GM19395 (cell line): ENCODE data around the gene CAPN2.
A peak's percentile ranks its signal among the peaks of the same experiment; 100 is the strongest.
"Not testable (repeated sequence)": the region's sequence is repeated elsewhere in the genome, so short reads cannot be mapped to it uniquely, and the experiment has no call there.

ENCODE experiments used
- ATAC-seq: cut with Tn5 transposase; IDR thresholded peaks from one replicate; pipeline ENCODE4 v1.9.1; 2021; ENCODE audit warnings: mild to moderate bottlenecking, moderate library complexity; ENCODE audit not compliant: unreplicated experiment

The CAPN2 gene

DNA sequence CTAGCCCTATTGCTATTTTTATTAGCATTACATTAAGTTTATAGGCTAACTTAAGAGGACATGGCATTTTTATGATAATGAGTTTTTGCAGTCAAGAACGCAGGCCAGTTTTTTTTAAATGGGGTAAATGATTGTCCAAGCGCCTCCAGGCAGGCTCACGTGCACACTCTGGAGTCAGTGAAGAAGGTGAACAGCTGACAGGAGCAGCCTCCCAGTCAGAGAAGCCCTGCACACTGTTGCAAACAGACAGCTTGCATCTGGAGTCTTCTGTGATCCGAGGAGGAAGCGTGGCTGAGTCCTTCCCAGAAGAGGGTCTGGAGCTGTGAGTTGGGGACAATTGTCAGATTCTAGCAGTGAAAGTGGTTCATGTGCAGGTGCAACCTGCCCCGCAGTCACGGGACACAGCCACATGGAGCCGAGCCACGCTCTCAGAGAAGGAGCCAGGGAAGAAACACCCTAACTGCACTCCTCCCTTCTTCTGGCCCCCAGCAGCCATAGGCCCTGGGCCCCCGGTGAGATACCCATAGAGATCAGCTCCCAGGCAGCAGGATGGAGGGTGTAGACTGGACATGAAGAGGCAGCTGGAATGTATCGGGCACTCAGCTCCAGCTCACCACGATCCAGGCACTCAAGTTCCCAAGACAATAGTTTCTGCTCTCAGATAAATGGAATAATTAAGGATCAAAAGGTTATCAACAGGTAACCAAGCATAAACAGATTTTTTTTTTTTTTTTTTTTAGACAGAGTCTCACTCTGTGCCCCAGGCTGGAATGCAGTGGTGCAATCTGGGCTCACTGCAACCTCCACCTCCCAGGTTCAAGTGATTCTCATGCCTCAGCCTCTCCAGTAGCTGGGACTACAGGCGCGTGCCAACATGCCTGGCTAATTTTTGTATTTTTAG, 26.4 kb downstream of the CAPN2 start:
- no peak for ATAC-seq

DNA sequence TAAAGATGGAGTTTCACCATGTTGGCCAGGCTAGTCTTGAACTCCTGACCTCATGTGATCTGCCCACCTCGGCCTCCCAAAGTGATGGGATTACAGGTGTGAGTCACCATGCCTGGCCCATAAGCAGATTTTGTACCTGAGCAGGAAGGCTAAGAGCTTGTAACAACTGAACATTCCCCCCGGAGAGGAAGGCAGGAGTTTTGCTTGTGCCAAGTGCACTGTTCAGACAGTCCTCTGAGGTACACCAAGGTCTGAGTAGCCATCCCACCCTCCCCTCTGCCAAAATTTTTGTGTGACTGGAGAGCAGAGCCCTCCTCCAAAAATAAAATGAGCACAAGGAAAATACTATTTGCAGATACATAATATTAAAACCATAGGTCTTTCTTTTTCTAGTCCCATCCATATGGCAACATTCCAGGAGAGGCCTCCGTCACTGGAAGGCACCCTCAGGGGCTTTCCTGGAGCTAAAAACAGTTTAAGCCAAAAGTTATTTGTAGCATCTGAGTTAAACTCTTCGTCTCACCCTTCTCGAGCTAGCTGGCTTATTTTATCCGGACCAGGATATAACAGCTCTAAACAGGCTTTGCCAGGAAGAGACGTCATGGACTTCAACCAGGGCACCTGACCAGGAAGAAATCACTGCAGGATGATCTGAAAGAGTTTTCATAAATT, 27.2 kb downstream of the CAPN2 start:
- no peak for ATAC-seq

GRCh38 chr1:223740038-223740736, 27.8 kb downstream of the CAPN2 start:
- ATAC-seq: not testable (repeated sequence)

DNA sequence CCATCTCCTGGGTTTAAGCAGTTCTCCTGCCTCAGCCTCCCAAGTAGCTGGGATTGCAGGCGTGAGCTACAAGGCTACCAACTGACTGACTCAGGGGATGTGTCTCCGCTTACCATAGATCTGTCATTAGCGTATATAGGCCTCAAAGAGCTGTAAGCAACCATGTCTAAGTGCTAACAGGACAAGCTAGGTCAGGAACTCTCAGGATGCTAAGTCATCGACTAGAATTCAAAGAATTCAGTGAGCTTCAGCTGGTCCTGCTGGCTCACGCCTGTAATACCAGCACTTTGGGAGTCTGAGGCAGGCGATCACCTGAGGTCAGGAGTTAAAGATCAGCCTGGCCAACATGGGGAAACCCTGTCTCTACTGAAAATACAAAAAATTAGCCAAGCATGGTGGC, 29.5 kb downstream of the CAPN2 start:
- ATAC-seq: no peak

DNA sequence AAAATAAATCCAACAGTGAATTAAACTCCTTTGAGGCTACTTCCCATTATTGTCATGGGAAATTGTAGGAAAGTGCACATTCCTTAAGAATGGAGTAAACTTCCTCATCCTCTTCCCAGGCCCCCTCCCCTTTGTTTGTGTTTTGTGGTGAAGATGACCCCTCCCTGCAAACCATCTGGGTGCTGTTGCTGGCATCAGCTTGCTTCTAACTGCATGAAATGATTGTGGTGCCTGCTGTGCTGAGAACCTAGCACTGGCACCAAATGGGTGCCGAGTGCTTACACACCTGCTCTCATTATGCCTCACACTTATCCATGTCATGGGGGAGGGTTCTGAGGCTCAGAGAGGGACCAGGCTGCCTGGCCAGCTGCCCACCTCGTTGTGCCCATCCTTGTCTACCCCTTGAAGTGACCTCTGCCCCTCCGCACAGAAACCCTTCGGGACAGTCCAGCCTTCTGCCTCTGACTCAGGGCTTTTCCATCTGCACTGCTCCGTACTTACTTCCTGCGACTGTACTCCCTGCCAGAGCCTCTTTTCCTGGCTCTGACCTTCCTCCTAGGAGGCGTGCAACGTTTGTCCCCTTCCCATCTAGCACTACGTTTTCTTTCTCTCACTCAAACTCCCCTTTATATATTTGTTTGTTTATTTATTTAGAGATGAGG, 30.6 kb downstream of the CAPN2 start:
- no peak for ATAC-seq

DNA sequence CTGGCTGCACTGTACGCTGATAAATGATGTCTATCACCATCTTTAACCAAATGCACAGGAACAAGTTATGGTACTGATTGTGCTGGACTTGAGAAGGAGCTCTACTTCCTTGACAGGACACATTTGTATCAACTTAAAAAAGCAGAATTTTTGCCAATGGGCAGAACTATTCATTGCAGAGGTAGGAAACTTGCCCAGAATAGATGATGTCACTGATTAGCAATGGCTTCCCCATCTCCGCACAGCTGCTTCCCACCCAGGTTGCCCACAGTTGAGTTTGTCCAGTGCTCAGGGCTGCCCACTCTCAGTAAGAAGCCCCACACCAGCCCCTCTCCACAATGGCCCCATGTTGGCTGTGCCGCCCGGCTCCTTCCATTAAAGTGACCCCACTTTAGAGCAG, 33.4 kb downstream of the CAPN2 start:
- no peak for ATAC-seq

DNA sequence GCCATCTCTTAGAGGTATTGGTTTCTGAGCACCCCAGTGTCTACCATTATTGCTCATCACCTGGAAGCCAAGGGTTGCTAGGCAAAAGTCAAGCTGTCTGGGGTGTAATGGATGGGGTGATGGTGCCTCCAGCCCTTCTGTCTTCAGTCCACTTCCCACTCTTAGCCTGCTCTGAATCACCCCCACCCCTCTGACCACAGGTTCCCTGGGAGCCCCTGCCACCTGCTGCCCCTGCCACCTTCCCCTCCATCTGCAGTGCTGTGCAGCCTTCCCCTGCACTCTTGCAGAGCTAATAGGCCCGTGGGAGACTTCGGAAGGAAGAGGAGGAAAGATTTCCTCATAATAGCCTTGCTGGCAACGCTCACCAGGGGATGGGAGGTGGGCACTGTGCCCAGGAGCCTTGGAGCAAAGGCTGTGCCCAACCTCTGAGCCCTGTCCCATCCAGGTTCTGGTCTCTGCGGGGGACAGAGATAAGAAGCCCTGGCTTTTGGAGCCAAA, 35.5 kb downstream of the CAPN2 start:
- no peak for ATAC-seq

DNA sequence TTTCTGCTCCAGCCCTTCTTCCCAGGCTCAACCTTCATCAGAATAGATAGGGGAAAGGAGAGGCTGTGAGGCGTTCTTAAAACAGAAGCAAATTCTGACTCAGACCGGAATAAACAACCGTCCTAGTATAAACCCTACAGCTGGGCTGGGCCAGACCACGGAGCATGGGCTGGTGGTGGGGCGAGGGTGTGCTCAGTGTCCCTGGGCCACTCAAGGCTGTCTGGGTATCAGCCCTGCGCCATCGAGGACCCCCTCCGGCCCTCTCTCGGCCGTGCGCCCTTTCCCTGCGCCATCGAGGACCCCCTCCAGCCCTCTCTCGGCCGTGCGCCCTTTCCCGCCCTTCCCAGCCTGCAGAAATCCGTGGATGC, 36.0 kb downstream of the CAPN2 start:
- ATAC-seq: no peak

GRCh38 chr1:223748773-223749733, 36.7 kb downstream of the CAPN2 start:
- peak; percentile 87 for ATAC-seq

GRCh38 chr1:223750730-223751570, 38.6 kb downstream of the CAPN2 start:
- ATAC-seq: no peak

DNA sequence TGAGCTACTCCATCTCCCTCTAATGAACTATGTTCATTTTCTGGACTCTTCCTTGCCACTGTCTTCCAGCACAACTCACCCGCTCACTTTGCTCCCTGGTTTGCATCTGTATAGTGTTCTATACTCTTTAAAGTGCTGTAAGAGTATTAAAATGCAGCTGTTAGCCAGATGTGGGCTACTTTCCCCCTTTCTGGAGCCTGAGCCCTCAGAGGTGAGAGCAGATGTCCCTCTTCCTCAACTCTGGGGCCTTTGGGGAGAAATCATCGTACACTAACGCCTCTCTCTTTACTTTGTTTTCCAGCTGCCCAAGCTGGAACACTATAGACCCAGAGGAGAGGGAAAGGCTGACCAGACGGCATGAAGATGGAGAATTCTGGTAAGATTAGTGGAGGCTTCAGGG, 39.4 kb downstream of the CAPN2 start:
- ATAC-seq: no peak

DNA sequence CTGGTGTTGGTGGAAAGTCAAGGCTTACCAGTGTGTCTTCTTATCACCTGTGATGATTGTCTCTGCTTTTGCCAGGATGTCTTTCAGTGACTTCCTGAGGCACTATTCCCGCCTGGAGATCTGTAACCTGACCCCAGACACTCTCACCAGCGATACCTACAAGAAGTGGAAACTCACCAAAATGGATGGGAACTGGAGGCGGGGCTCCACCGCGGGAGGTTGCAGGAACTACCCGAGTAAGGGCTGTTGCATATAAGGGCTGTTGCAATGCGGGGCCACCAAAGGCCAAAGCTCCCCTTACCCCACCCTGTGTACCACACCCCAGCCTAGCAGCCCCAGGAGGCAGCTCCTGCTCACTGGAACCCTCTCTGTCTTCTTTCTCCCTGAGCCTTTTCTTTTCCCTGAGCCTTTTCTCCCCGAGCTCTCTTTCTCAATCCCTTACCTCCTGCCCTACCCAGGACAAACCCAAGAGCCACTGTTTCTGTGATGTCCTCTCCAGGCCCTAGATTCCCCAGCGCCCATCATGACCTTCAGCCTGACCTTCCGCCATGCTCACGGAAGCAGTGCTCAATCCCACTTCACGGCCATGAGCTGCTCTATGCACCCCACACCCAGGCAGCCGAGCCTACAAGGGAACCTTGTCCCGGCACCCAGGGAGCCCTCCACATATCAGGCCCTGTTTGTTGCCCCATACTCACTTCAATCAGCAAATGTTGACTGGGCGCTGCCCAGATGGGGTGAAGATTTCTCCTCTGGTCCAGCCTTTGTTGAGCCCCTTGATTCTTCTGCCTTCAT, 40.6 kb downstream of the CAPN2 start:
- no peak for ATAC-seq

DNA sequence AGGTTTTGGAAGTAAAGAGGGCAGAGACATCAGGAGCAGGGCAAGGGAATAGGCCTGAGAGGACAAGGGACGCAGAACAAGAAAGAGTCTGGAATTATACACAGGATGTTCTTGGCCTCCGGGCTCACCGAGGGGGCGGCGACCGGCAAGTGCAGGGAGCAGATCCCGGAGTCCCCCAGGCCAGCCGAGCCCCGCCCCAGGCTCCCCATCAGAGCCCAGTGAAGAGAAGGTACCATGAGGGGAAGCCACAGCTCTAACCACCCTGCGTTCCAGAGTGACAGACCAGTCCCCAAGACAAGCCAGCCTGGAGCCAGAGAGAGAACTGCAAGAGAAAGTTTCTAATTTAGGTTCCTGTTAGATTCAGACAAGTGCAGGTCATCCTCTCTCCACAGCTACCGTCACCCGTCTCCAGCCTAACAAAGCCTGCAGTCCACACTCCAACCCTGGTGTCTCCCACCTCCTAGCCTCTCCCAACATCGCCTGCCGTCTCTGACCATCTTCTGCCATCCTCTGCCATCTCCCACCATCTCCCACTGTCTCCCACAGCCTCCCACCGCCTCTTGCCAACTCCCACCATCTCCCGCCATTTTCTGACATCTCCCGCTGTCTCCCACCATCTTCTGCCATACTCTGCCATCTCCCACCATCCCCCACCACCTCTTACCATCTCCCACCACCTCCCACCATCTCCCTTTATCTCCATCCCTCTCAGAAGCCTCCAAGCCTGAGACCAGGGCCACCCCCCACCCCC, 42.5 kb downstream of the CAPN2 start:
- ATAC-seq: no peak

DNA sequence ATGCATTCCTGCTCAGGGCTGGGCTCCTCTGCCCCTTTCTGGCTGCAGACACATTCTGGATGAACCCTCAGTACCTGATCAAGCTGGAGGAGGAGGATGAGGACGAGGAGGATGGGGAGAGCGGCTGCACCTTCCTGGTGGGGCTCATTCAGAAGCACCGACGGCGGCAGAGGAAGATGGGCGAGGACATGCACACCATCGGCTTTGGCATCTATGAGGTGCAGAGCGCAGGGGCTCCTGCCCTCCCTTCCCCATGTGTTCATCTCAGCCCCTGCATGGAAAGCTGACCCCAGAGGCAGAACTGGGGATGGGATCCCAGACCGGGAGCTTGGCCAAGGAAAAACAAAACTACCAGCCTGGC, 43.1 kb downstream of the CAPN2 start:
- no peak for ATAC-seq

DNA sequence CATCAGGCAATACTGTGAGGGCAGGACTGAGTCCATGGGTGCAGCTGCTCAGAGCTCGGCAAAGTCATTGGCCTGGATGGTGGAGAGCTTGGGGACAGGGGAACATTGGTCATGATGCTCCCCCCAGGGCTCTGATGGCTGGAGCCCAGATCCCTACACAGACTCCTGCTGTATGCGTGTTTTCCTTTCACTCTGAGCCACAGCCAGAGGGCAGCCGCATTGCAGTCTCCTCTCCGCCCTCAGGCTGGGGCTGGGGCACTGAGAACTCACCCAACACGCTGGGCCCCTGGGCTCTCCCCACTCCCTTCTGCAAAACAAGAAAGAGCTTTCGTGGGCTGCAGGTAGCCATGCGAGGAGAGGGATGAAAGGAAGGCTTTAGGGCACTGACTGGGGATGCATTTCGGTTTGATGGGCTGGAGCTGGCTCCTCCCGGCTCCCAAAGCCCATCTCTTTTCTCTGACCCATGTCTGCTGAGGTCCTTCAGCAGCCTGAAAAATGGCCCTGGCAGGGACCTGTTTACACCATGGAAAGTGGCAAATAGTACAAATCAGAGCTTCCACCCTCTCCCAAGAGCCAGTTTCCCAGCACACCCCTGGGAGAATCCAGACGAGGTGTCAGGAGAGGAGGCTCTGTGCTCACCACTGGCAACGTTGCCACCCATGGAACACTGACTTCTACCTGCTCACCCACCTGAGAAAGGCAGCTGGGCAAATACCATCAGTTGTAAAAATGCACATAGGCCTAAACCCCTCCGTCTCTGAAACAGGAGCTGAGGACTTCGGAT, 43.8 kb downstream of the CAPN2 start:
- ATAC-seq: no peak

DNA sequence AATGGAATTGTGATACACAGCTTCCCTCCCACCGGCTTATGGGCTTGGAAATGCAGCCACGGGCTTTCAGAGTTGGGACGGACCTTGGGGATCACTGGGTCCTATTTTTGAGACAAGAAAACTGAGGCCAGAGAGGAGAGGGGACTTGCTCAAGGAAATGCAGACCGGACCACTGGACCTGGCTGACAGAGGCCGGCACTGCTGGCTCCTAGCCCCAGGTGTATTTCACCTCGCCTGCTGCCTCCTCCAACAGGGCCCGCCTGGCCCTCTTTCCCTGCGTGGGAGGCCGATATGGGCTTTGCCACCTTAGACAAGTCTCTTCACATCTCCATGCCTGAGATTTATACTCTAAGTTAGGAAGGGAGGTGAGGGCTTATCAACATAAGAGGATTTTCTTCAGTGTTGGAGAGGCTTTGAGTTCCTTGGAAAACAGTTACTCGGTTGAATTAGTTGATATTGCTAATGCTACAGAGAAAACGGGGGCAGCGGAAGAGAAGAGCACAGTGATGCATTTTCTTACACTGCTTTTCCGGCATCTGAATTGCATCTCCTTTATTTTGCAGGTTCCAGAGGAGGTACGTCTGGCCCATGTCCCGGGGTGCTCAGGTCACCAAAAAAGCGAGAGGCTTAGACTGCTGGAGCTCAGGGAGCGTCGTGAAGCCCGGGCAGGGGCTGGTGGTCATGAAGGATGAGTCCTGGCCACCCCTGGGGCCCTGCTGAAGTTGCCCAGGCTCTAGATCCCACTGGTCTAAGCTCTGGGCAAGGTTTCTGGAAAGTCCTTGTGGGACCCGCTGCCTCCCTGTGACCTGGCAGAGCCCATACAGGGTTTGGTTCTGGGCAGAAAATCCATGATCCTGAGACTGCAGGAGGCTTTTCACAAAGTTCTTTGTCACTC, 44.7 kb downstream of the CAPN2 start:
- ATAC-seq: no peak
